Endometrial microvascular endothelial cells (primary cell): Measurements from ENCODE around the gene GOLGA8B. TPM values are rescaled to one million over a fixed set of nuclear protein-coding genes. Genes with fewer than 3 reads are reported as not detected.
"Not testable (repeated sequence)": the region's sequence is repeated elsewhere in the genome, so short reads cannot be mapped to it uniquely, and the experiment has no call there.

Experiments used
- in situ Hi-C: cut with HindIII; loops from 2 replicates; pipeline ENCODE4 v1.10.0; 2017; ENCODE audit warnings: low sequenced_read_pairs, low pct_unique_long_range_greater_than_20kb; ENCODE audit errors: inconsistent ontology term
- total RNA-seq: library from RNA; depleted of rRNA; stranded (reverse); fragments of >200 nt; gene quantifications from one replicate; pipeline ENCODE4 v1.2.3, GENCODE V29; 2015; ENCODE audit errors: inconsistent ontology term

Gene GOLGA8B
- total RNA-seq, 1 donor from 2014 or later: 17.6 TPM

- in situ Hi-C loops: no loop called here
Observed at GRCh38 chr15:34603095-34603494, 19.6 kb upstream of the GOLGA8B start.

- in situ Hi-C loops: no loop called here
Observed at GRCh38 chr15:34600923-34601322, 17.5 kb upstream of the GOLGA8B start.

GRCh38 chr15:34598799-34599585 is 15.5 kb upstream of the GOLGA8B start:
- in situ Hi-C loops: no loop called here

GRCh38 chr15:34597316-34597715 is 13.9 kb upstream of the GOLGA8B start:
- in situ Hi-C loops: no loop called here

- in situ Hi-C loops: no loop called here
Observed at GRCh38 chr15:34594361-34594760, 10.9 kb upstream of the GOLGA8B start.

- in situ Hi-C loops: no loop called here
Observed at GRCh38 chr15:34591306-34591705, 7.9 kb upstream of the GOLGA8B start.

GRCh38 chr15:34588046-34588674 is 4.7 kb upstream of the GOLGA8B start:
- in situ Hi-C loops: no loop called here

GRCh38 chr15:34585966-34586365 is 2.5 kb upstream of the GOLGA8B start:
- in situ Hi-C loops: not testable (repeated sequence)

GRCh38 chr15:34584996-34585395 is 1.5 kb upstream of the GOLGA8B start:
- in situ Hi-C loops: no loop called here

- in situ Hi-C loops: no loop called here
Observed at GRCh38 chr15:34584330-34584668, 848 bp upstream of the GOLGA8B start.

GRCh38 chr15:34582461-34583371 is 735 bp downstream of the GOLGA8B start:
- in situ Hi-C loops: no loop called here

- in situ Hi-C loops: not testable (repeated sequence)
Observed at GRCh38 chr15:34581687-34582460, 1.6 kb downstream of the GOLGA8B start.

GRCh38 chr15:34581043-34581365 is 2.4 kb downstream of the GOLGA8B start:
- in situ Hi-C loops: no loop called here

GRCh38 chr15:34580251-34581042 is 3.0 kb downstream of the GOLGA8B start:
- in situ Hi-C loops: not testable (repeated sequence)

GRCh38 chr15:34578283-34578674 is 5.2 kb downstream of the GOLGA8B start:
- in situ Hi-C loops: no loop called here

GRCh38 chr15:34577658-34578282 is 5.7 kb downstream of the GOLGA8B start:
- in situ Hi-C loops: not testable (repeated sequence)

- in situ Hi-C loops: not testable (repeated sequence)
Observed at GRCh38 chr15:34575035-34575434, 8.4 kb downstream of the GOLGA8B start.

- in situ Hi-C loops: not testable (repeated sequence)
Observed at GRCh38 chr15:34572921-34573320, 10.5 kb downstream of the GOLGA8B start.
